IMR-90 (cell line): ENCODE data around the gene RERE. TPM values are rescaled to one million over a fixed set of nuclear protein-coding genes. Genes with fewer than 3 reads are reported as not detected.

Experiments
- ATAC-seq: fragments of 200-7000 bp; cut with Tn5 transposase; 2 replicates; pipeline ENCODE4 v1.9.1; 2020; ENCODE audit warnings: low read depth, mild to moderate bottlenecking, moderate library complexity
- BruUV-seq: library from RNA; stranded (reverse); fragments of 400-500 nt; replicated peaks from 2 replicates; lab custom pipeline; 2021; lab: Mats Ljungman, UMichigan
- CTCF ChIA-PET: fragments of 300-600 bp; formaldehyde crosslinking; extraction: SDS; loops from one replicate; lab custom pipeline; 2021; ENCODE audit warnings: antibody characterized with exemption; lab: Yijun Ruan, JAX
- POLR2A ChIA-PET: fragments of 300-600 bp; sonication (Branson Sonifier 250); formaldehyde crosslinking; loops from one replicate; lab custom pipeline; 2022; ENCODE audit warnings: antibody characterized with exemption; ENCODE audit not compliant: unreplicated experiment; lab: Charles Lee
- DNase-seq: peaks from one replicate; pipeline ENCODE4 v3.0.0; 2013
- H2AFZ ChIP-seq: replicated peaks from 2 replicates; pipeline ENCODE3; 2013; ENCODE audit warnings: low read length, mild to moderate bottlenecking; ENCODE audit not compliant: poor library complexity
- H2AK5ac ChIP-seq: 2 replicates; pipeline ENCODE4 v1.6.1; 2013; ENCODE audit warnings: low read depth, low read length, inconsistent platforms
- H2AK9ac ChIP-seq: replicated peaks from 2 replicates; pipeline ENCODE3; 2013; ENCODE audit warnings: mild to moderate bottlenecking, low read depth, low read length, moderate library complexity; ENCODE audit not compliant: poor library complexity
- H2BK120ac ChIP-seq: 2 replicates; pipeline ENCODE4 v1.6.1; 2013; ENCODE audit warnings: low read depth, low read length, inconsistent platforms
- H2BK15ac ChIP-seq: 3 replicates; pipeline ENCODE4 v1.6.1; 2013; ENCODE audit warnings: low read depth, low read length, inconsistent platforms
- H2BK20ac ChIP-seq: 2 replicates; pipeline ENCODE4 v1.6.1; 2013; ENCODE audit warnings: low read depth, mild to moderate bottlenecking, inconsistent platforms, low read length, moderate library complexity
- H2BK5ac ChIP-seq: 2 replicates; pipeline ENCODE4 v1.6.1; 2013; ENCODE audit warnings: mild to moderate bottlenecking, low read depth, low read length, inconsistent platforms; ENCODE audit not compliant: poor library complexity, severe bottlenecking
- H3K14ac ChIP-seq: replicated peaks from 2 replicates; pipeline ENCODE4 v1.6.1; 2013; ENCODE audit warnings: low read depth, low read length, inconsistent platforms
- H3K18ac ChIP-seq: 2 replicates; pipeline ENCODE4 v1.6.1; 2013; ENCODE audit warnings: low read depth, low read length, control low read depth
- H3K23ac ChIP-seq: 2 replicates; pipeline ENCODE4 v1.6.1; 2013; ENCODE audit warnings: low read depth, low read length, inconsistent platforms
- H3K27ac ChIP-seq: 2 replicates; pipeline ENCODE4 v1.5.1; 2013; ENCODE audit warnings: mild to moderate bottlenecking, control low read depth, low read length; ENCODE audit not compliant: insufficient read depth
- H3K27me3 ChIP-seq: 2 replicates; pipeline ENCODE4 v1.6.1; 2013; ENCODE audit warnings: low read length; ENCODE audit not compliant: control insufficient read depth, insufficient read depth
- H3K36me3 ChIP-seq: 2 replicates; pipeline ENCODE4 v1.6.1; 2013; ENCODE audit warnings: low read length, mixed read lengths; ENCODE audit not compliant: control insufficient read depth, insufficient read depth
- H3K4ac ChIP-seq: 2 replicates; pipeline ENCODE4 v1.6.1; 2013; ENCODE audit warnings: low read depth, low read length, inconsistent platforms
- H3K4me1 ChIP-seq: 2 replicates; pipeline ENCODE4 v1.6.1; 2013; ENCODE audit warnings: low read length, mixed read lengths; ENCODE audit not compliant: control insufficient read depth, insufficient read depth
- H3K4me2 ChIP-seq: 2 replicates; pipeline ENCODE4 v1.6.1; 2013; ENCODE audit warnings: low read depth, mild to moderate bottlenecking, control low read depth, low read length, moderate library complexity
- H3K4me3 ChIP-seq: 2 replicates; pipeline ENCODE4 v1.5.1; 2013; ENCODE audit warnings: low read depth, mild to moderate bottlenecking, control low read depth, low read length, moderate library complexity; ENCODE audit not compliant: insufficient read depth
- H3K56ac ChIP-seq: 2 replicates; pipeline ENCODE4 v1.6.1; 2013; ENCODE audit warnings: low read length, inconsistent platforms; ENCODE audit not compliant: insufficient read depth; ENCODE audit errors: extremely low read depth
- H3K79me1 ChIP-seq, 2 experiments: 2 replicates each; pipeline ENCODE4 v1.6.1; 2013; ENCODE audit warnings: low read length in 2 of 2, inconsistent platforms in 1 of 2, low read depth in 1 of 2
- H3K9ac ChIP-seq: 2 replicates; pipeline ENCODE4 v1.6.1; 2013; ENCODE audit warnings: low read depth, low read length, control low read depth
- H3K9me1 ChIP-seq: 2 replicates; pipeline ENCODE4 v1.6.1; 2013; ENCODE audit warnings: low read length, inconsistent platforms; ENCODE audit not compliant: insufficient read depth
- H3K9me3 ChIP-seq: 2 replicates; pipeline ENCODE4 v1.6.1; 2013; ENCODE audit warnings: low read length; ENCODE audit not compliant: control insufficient read depth, insufficient read depth
- H4K20me1 ChIP-seq: 2 replicates; pipeline ENCODE4 v1.6.1; 2013; ENCODE audit warnings: low read length, inconsistent platforms; ENCODE audit not compliant: insufficient read depth
- H4K5ac ChIP-seq: 2 replicates; pipeline ENCODE4 v1.6.1; 2013; ENCODE audit warnings: mild to moderate bottlenecking, low read depth, low read length, control low read depth
- H4K8ac ChIP-seq, 2 experiments: 2 replicates each; pipeline ENCODE4 v1.6.1; 2013; ENCODE audit warnings: low read depth in 2 of 2, low read length in 2 of 2, control low read depth in 1 of 2, inconsistent platforms in 1 of 2
- H4K91ac ChIP-seq: 2 replicates; pipeline ENCODE4 v1.6.1; 2013; ENCODE audit warnings: low read depth, low read length, inconsistent platforms; ENCODE audit not compliant: insufficient read depth
- CHD1 ChIP-seq: IDR thresholded peaks from 2 replicates; pipeline ENCODE4 v1.6.1; 2012; ENCODE audit warnings: low read depth, low read length, improper control_type of control experiment
- POLR2A ChIP-seq: IDR thresholded peaks from 2 replicates; pipeline ENCODE4 v1.6.1; 2012; ENCODE audit warnings: mild to moderate bottlenecking, low read depth, low read length
- SMC3 ChIP-seq: fragments of 150-350 bp; IDR thresholded peaks from 2 replicates; pipeline ENCODE4 v1.6.1; 2016; ENCODE audit warnings: low read depth, mild to moderate bottlenecking, antibody characterized with exemption, low read length, moderate library complexity
- WGBS, 2 experiments: methylation state at CpG; one replicate each; pipeline versions ENCODE4 v1.1.5 to v1.1.7; 2013; ENCODE audit warnings: missing lambda C conversion rate in 2 of 2; ENCODE audit not compliant: insufficient read length in 1 of 2; ENCODE audit errors: extremely low coverage in 2 of 2; 5-methylcytosine and 5-hydroxymethylcytosine counted together
- dilution Hi-C: fragments of 300-500 bp; cut with HindIII; formaldehyde crosslinking; loops from one replicate; pipeline ENCODE4 v1.14.3; 2018; ENCODE audit warnings: low sequenced_read_pairs; ENCODE audit not compliant: unreplicated experiment
- in situ Hi-C: fragments of 300-500 bp; cut with MboI; formaldehyde crosslinking; loops from 3 replicates; pipeline ENCODE4 v1.14.3; 2019; ENCODE audit warnings: low sequenced_read_pairs, inconsistent platforms, mixed read lengths
- intact Hi-C: fragments of 100-400 bp; cut with micrococcal nuclease; formaldehyde crosslinking; loops from 2 replicates; pipeline ENCODE4 v1.10.0; 2022
- polyA plus RNA-seq, 3 experiments: library from polyadenylated mRNA; depleted of rRNA; stranded (reverse); fragments of >200 nt; gene quantifications; 2 replicates each; pipeline ENCODE4 v1.2.3, GENCODE V29; 2012; ENCODE audit warnings: low replicate concordance in 1 of 3
- total RNA-seq: library from RNA; depleted of rRNA; stranded (reverse); fragments of >200 nt; gene quantifications from 2 replicates; pipeline ENCODE4 v1.2.3, GENCODE V29; 2012

The RERE gene
- total and polyA plus RNA-seq, 2 of the 4 experiments (the other 2 are of a cell fraction): 11.5 to 25.1 TPM

DNA sequence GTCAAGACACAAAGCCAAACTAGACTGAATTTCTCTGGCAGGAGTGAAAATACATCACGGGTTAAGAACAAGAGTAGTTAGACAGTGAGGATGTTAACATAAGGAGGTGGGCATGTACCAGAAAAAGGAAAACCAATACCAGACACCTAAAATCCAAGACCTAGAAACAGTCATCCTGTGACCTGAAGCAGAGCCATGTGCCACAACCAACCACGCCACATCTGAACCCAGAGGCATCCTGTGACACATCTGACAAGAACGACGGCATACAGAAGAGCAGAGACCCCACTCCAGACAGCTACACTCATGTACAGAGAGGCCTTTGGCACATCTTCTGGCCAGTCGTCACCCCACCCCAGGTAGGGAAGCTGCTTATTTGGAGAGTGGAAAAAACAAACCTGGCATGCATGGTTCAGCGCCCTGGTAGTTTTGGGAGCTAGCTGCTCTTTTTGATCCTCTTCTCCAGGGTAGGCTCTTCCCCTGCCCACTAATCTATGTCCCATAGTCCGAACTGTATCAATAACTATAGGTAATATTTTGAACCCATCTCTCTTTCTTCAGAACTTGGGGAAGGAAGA, 427.4 kb downstream of the RERE start:
- no peak overlapping the region for H2BK20ac ChIP-seq
- CTCF ChIA-PET: no interaction called here
- no peak overlapping the region for H3K18ac ChIP-seq
- ATAC-seq (no peak), DNase-seq (no peak)
- no peaks in the 10 kb centered on the region for H3K9me3 ChIP-seq
- H3K4me1 ChIP-seq: peaks cover 13% of the 10 kb centered on the region
- POLR2A ChIA-PET: no interaction called here
- no peak overlapping the region for H2BK120ac ChIP-seq
- H3K36me3 ChIP-seq: peaks cover 37% of the 10 kb centered on the region
- H2AK5ac ChIP-seq: no peak overlapping the region
- peaks cover 41% of the 10 kb centered on the region for H3K9me1 ChIP-seq
- no peak overlapping the region for H3K56ac ChIP-seq
- H3K4ac ChIP-seq: peak overlapping the region; percentile 29; the same call in 1 of the 2 replicates
- no peak overlapping the region for H2AK9ac ChIP-seq
- H3K23ac ChIP-seq: no peak overlapping the region
- H4K5ac ChIP-seq: no peak overlapping the region
- H4K91ac ChIP-seq: no peak overlapping the region
- no peak overlapping the region for H2AFZ ChIP-seq
- no peak overlapping the region for H3K14ac ChIP-seq
- H3K9ac ChIP-seq: no peak overlapping the region
- peaks cover 47% of the 10 kb centered on the region for H4K20me1 ChIP-seq
- no peak overlapping the region for H4K8ac ChIP-seq
- H3K79me1 ChIP-seq: peaks cover 44 to 79% of the 10 kb centered on the region in 2 experiments
- in situ Hi-C loops (no loop called here), intact Hi-C loops (no loop called here), dilution Hi-C loops (no loop called here)
- 100% methylated on average over 1 of the region's 7 CpGs; no CpG with 5 or more reads in 1 of the 2 experiments for WGBS, 2 experiments
- no peak overlapping the region; the same call in 2 of the 3 replicates for H2BK15ac ChIP-seq
- no TSS peak for BruUV-seq
- no peak overlapping the region for H3K4me3 ChIP-seq
- no peak overlapping the region for H3K27ac ChIP-seq
- H3K4me2 ChIP-seq: no peak overlapping the region
- H2BK5ac ChIP-seq: no peak overlapping the region
- TF ChIP-seq SMC3 (no peak), CHD1 (no peak), POLR2A (no peak)
- no peaks in the 10 kb centered on the region for H3K27me3 ChIP-seq
